Stimulated activated CD8-positive, alpha-beta memory T cell treated with anti-CD3 and anti-CD28 coated beads, Interleukin-12 subunit alpha, Interleukin-12 subunit beta, amount 100 ng/mL, for 1 hour (primary cell): ENCODE data around the gene GNAS-AS1.
"Not testable (repeated sequence)": the region's sequence is repeated elsewhere in the genome, so short reads cannot be mapped to it uniquely, and the experiment has no call there.

ENCODE experiments used
- DNase-seq: peaks from one replicate; pipeline ENCODE4 v3.0.0-alpha.2; 2020; ENCODE audit warnings: low read depth

The GNAS-AS1 gene

DNA sequence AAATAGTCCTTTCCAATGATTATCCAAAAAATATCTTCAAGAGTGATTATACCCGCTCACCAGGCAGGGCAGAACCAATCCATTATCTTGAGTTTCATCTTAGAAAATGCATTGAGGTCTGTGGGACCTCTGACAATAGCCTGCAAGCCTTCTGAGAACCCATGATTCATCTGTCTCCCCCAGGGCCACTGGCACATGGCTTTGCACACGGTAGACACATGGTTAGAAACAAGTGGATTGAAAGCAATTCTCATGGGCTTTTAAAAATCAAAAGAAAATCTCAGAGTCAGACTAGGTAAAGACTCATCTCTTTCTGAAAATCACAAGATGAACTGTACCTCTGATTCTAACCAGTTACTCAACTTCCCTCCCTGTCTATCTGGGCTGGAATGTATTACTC lies 15.5 kb downstream of the GNAS-AS1 start:
- DNase-seq = no peak

DNA sequence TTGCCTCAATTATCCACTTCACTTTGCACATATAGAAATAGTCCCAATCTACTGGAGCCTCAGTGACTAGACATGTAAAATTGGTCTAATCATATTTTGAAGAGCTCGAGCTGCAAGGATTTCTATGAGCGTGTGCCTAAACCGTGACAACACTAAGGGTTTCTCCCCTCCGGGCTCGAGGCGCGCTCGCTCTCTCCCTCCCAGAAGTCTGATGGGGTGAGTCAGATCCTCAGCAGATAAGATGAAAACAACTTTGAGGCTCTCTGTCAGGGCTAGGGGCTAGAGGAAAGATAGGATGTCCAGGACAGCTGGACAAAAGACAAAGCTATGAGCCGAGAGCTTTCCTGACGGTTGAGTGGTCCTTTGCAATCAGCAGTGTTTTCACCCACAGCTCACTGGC lies 16.8 kb downstream of the GNAS-AS1 start:
- DNase-seq = no peak

DNA sequence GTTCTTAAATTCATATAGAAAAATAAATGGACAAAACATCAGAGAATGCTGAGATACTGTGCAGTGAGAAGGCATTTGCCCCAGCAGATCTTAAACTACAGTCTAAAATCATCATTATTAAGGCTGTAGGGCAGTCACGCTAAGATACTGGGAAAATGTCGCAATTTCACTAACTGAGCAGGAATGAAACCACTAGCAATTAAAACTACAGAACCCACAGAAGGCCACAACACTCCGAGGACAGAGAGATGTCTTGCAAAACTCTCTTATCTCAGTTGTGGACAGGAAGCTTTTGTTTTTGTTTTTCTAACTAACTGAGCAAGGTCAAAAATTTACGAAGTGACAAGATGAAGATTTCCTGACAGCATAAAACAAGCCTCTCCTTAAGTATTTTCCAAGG lies 18.2 kb downstream of the GNAS-AS1 start:
- no peak for DNase-seq

DNA sequence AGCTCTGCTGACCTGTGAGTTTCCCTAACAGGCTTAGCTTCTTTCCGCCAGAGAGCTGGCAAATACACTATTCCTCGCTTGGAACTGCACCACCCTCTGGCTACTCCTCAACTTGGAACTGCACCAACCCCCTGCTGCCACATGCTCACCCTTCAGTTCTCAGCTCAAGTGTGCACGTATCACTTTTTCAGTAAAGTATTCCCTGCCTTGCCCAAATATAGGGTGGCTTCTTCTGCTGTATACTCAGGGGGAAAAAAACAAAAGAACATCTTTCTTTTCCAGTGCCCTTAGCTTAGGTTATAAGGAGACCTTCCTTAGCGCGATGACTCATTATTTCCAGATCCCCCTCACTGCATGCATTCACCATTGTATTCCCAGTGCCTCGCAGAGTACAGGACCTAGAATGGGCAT lies 21.2 kb downstream of the GNAS-AS1 start:
- no peak for DNase-seq

DNA sequence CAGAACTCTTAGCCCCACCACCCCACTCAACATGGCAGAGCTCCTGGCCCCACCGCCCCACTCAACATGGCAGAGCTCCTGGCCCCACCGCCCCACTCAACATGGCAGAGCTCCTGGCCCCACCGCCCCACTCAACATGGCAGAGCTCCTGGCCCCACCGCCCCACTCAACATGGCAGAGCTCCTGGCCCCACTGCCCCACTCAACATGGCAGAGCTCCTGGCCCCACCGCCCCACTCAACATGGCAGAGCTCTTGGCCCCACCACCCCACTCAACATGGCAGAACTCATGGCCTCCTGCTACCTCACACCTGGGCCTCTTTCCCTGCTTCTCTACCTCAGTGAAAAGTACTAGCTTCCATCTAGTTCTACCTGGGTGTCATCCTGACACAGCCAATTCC lies 21.9 kb downstream of the GNAS-AS1 start:
- DNase-seq = not testable (repeated sequence)

DNA sequence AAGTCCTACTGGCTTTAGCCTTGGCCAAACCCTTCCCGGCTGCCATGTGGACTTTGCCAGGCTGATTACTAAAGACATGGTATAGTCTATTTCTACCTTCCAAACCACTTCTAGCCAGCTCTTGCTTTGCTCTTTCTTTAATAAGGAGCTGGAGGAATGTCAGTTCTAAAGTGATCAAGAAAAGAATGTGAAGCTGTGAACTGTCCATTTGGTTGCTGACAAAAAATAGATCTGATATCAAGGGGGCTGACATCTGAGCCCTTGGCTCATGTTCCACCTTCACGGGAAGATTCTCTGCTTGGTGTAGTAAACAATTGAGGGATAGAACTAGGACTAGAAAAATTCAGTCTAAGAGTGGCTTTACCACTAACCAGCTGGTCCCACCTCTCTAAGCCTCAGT lies 22.6 kb downstream of the GNAS-AS1 start:
- DNase-seq = no peak

DNA sequence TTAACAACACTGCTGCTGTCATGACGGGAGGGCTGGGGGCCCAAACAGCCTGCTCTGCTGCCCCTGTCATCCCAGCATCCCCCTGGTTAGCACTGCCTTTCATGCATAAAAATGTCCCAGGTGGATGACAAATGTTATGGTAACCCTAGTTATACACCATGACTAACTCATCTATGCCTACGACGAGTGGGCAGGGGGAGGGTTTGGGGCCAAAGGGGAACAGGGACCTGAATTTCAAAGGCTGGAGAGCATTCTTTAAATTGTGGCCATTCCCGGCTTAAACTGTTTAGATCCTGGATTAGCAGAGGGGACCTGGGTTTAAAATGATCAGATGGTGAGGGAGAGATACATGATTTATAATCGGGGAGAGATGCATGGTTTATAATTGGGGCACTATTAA lies 24.4 kb downstream of the GNAS-AS1 start:
- DNase-seq = no peak

DNA sequence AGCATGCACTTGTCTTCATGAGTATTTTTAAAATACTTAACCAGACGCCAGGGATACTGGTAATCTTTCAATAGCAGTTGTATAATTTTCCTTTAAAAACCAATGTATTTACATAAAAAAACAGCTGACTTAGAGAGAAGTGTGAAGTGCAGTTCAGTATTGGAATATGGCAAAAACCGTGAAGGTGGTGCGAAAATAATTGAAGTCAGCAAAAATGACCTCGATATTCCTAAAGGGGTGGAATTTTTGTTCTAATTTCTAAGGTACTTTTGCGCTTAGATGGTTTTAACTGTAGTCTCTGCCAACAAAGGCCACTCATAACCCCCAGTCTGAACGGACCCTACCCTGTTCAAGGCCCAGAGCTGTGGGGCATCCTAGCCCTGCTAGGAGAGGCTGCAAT lies 25.3 kb downstream of the GNAS-AS1 start:
- DNase-seq = no peak

DNA sequence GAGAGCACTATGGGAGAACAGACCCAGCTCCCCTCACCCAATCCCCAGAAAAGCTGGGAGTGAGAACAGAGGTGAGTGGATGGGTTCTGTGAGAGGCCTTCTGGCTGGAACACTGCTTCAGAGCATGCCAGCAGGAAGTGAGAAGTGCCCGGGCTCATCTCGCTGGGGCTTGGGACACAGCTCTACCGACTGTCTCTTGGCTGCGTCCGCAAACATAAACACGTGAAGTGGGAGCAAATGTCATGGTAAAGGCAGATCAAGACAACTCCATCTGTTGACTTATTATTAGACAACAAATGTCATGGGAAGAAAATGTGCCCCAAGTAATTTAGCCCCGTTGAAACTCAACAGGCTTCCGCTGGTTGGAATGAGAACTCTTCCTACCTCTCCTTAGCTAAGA lies 25.9 kb downstream of the GNAS-AS1 start:
- DNase-seq = no peak

DNA sequence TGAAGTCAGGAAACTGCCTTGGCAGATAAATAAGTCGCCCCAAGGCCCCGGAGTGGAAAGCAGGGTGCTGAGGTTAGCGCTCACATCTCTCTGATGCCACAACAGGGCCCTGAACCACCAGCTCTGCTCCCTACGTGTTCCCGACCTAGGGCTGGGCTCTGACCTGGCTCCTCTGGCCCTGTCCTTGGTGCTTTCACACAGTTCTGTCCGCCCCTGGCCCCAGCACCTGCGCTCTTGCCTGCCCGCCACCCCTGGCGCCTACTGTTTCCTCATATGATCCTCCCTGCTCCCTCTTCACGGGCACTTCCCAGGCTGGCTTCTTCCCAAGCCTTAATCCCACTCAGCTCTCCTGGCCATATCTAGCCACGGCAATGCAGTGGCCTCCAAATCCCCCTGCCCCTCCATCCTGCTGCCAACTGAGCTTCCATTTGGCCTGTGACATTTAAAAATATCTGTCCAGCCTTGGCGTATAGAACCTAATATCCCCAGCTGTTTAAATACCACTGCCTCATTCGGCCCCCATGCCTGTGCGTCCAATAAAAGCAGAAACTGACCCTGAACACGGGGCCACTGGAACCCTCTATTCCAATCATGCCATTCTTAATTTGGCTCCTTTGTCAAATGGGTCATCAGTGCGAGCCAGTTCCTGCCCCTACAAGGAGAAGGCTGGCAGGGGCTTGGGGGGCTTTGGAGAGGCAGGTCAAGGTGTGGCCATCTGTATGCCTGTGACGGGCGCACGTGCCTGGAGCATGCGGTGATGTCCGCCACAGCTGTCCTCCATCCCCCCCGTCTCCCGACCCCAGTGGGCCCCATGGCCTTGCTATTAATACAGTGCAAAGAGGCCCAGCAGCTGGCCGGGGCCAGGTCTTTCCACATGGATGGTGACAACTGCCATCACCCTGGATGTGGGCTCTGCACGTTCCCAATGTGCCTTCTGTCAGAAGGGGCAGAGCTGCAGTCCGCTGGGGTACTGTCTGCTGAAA lies 27.7 kb downstream of the GNAS-AS1 start:
- DNase-seq = no peak

DNA sequence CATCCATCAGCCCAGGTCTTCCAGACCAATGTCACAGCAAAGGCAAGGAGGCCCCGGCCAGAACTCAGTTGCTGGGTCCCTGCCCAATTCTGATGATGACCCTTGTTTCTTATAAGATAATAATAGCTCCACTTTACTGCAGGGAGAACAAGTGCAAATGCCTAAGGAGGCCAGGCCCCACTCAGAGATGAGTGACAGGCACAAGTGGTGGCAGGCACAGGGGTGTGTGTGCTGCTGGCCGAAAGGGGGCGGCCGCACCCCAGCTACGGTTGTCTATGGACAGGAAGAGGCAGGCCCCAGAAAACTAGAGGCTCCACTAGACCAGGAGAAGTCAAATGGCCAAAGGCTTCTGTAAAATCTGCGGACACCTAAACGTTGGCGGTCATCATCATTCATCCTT lies 28.6 kb downstream of the GNAS-AS1 start:
- no peak for DNase-seq

DNA sequence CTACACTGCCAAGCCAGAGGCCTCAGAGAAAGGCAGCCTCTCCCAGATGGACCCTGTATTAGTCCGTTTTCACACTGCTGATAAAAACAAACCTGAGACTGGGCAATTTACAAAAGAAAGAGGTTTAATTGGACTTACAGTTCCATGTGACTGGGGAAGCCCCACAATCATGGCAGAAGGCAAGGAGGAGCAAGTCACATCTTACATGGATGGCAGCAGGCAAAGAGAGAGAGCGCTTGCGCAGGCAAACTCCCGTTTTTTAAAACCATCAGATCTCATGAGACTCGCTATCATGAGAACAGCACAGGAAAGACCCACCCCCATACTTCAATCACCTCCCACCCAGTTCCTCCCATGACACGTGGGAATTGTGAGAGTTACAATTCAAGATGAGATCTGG lies 30.2 kb downstream of the GNAS-AS1 start:
- DNase-seq = not testable (repeated sequence)

DNA sequence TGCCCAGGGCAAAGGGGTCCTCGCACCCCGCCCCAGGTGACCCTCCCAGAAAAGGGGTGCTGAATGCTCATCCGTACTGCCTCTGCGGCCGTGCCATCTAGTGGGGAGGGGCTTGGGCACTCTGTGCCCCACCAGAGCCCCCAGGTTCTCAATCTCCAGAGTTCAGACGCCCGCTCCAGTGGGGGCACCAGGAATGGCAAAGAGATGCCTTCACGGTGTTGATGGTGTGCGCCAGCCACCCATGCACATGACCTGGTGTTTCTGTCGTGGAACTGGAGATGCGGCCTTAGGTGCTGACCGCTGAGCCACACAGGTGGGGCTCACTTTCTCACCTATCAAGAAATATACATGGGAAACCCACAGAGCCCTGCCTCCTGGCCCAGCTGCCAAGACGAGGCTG lies 30.8 kb downstream of the GNAS-AS1 start:
- no peak for DNase-seq

DNA sequence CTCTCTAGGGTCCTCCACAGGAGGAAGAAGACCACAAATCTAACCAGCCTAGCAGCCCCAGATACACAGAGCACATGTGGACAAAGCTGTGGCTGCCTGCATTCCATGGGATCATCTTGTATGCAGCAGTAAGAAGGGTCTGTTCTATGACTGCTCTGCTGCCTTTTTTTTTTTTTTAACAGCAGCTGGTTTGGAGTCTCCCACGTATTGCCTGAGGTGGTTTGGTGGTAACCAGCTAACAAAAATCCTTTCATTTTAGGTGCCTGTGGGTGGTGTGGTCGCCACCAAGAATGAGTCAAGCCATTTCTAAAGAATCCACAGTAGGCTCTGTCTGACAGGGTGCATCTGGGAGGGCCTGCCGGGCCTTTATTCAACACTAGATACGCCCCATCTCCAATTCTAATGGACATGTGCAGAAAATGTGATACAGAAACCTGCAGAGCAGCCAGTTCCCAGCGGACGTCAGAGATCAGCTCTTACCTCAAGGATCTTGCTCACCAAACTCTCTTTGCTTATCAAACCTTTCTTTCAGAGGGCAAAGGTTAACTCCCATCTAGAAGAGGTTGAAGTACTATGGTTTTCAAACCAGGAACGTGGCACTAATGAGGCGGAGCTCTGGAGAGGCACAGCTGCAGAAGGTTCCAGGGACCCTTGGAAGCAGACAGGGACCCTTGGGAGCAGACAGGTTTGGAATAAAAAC lies 32.0 kb downstream of the GNAS-AS1 start:
- no peak for DNase-seq

DNA sequence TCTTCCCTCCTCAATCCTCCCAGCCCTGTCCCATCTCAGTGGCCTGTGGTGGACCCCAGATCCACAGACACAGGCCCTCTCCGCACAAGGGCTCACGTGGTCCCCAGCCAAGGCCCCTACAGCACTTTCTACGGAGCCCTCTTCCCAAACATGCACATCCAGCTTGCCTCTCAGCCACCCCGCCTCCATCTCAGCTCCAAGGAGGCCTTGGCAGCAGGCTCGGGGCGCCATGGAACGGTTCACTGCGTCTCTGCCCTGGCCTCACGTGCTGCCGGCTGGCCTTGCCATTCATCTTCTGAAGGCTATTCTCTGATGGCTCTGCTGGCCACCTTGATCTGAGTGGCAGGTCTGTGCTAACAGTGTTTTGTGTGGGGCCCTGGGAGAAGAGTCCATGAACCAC lies 33.0 kb downstream of the GNAS-AS1 start:
- no peak for DNase-seq

DNA sequence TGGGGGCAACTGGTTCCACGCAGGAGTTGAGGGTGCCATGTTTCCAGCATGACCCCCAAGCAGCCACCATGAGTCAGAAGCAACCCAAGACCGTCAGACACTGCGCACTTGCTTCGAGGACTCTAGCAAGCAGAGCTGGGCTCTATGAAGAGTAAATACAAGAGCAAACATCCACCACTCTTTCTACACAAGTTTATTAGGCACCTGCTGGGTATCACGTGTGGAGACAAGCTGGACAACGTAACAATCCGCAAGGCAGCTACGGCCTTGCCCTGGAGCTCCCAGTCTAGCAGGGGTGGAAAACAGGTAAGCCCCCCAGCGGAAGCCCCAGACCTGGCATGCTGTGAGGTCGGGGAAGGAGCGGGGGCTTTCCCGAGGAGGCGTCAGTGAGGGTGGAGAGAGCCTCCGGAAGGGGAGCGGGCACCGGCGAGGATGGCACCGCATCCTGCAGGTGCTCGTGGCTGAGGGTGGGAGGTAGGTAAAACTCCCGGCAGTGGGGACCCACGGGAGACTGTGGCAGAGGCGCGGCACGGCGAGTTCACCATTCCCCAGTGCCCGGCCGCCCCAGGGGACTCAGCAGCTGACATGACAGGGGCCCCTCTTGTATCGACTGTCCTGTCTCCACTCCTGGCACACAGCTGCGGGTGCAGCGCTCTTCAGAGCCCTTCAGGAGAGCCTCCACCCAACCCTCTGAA lies 33.6 kb downstream of the GNAS-AS1 start:
- DNase-seq = no peak

DNA sequence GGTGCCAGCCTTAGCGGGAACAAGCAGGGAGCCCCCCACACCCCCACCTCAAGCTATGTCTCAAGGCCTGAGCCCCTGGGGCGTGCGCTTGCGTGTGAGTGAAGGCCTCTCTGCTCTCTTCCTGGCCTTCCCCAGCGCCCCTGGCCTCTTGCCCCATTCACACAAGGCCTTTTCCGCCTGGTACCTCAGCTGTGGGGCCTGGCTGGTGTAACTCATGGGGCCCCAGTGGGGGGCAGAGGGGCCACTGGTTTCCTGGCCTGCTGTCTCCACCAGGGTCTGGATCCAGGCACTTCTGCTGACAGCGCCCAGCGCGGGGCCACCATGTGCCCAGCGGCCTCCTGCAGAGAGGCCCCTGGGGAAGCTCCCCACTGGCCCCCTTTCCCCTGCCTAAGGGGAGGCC lies 34.7 kb downstream of the GNAS-AS1 start:
- DNase-seq = no peak

DNA sequence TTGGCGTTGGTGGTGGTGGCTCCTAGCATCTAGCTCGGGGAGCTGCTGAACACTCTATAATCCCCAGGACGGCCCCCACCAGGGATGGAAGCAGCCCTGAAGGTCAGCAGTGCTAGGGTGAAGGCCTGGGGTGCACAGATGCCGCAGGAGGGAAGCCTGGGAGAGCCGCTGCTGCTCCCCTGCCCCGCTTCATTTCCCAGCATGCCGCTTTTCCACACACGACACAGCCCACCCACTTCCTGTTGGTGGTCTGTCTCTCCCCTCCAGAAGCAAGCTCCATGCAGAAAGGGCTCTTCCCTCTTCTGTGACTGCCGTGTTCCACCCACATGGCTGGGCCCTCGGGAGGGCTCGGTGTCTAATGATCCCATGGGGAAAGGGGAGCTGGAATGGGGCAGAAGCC lies 35.3 kb downstream of the GNAS-AS1 start:
- no peak for DNase-seq

DNA sequence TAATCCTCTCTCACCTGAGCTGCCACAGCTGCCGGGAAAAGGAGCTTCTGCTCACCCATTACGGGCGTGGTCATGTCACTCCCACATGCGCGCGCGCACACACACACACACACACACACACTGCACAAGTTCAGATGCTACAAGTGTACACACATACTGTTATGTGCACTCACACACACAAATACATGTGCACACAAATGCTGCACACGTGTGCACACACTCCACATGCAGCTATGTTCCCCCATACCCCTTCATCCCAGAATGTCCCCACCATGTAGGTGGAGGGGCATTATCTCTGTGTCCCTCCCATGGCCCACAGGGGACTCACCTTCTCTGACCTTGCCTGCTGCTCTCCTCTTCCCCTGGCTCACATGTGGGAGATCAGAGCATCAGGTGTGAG lies 37.3 kb downstream of the GNAS-AS1 start:
- DNase-seq = no peak

DNA sequence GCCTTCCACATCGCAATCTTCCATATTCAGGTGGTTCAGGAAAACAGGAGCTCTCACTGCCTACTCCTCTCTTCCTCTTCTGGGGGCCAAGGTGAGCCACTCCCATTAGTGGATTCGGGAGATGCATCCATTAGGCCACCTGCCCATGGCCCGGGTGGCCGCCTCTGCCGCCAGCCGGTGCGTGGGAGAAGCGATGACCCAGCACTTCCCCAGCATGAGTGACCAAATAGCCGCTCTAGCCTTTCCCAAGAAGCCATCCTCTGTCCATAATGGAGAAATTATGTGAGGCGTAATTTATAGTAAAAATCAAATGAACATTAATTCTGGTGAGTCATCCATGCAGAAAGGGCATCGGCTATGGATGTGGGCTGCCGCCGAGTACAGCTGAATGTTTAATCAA lies 39.4 kb downstream of the GNAS-AS1 start:
- no peak for DNase-seq

DNA sequence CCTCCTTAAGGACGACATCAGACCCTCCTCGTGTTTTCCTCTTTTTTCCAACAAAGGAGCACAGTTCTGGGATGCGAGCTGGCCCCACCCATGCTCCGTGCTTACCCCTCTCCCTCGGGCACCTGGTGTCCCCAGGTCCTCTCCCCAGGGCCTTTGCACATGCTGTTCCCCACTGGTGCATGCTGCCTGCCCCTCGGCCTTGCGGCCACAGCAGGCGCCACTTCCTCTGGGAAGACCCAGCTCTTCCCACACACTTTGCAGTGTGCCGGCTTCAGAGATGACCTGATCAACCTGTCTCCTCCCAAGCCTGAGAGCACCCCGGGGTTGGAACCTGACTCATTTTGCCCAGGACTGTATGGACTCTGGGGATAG lies 39.8 kb downstream of the GNAS-AS1 start:
- no peak for DNase-seq

DNA sequence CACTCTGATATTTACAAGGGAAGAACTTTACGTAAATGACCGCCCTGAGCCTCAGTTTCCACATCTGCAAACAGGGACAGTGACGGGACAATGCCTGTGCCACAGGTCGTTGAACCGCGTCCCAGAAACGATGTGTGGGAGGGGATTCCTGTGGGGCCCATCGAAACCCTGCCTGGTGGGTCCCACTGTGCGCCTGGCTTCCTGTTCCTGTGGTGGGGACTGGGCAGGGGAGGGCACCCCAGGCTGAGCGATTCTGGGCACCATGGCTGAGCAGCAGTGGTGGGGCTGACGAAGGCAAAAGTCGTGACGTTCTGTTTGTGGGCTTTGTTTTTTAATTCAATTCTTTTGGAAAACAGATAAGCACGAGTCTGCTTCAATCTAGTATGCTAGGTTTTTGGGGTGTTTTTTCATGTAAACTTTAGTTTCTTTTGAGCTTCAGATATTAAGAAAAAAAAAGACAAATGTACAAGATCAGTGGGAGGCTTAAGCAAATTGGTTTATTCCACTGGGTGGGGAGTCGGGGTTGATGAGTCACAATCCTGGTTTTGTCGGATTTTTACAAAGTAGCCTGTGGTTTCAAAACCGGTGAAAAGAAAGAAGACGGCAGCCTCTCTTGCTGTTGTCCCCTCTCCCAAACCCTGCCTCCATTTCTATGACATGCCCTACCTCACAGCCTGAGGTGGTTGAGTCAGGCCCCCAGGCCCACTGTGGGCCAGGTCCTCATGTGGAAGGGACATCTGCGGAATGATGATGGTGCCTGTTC lies 40.4 kb downstream of the GNAS-AS1 start:
- no peak for DNase-seq
